Esophagus mucosa (tissue), 1 donor: ENCODE data around the gene SLC9A1. TPM values are rescaled to one million over a fixed set of nuclear protein-coding genes. Genes with fewer than 3 reads are reported as not detected.

Experiments
- ATAC-seq: fragments of 200-7000 bp; cut with Tn5 transposase; one replicate; pipeline ENCODE4 v1.9.1; 2020
- total RNA-seq: library from RNA; stranded (reverse); gene quantifications from one replicate; pipeline ENCODE4 v1.2.4, GENCODE V29; 2023
- donor health status: DM: yes; HTN: yes; CAD: no.

SLC9A1 gene
- total RNA-seq, 1 donor from 2014 or later, result 27.3 TPM

DNA sequence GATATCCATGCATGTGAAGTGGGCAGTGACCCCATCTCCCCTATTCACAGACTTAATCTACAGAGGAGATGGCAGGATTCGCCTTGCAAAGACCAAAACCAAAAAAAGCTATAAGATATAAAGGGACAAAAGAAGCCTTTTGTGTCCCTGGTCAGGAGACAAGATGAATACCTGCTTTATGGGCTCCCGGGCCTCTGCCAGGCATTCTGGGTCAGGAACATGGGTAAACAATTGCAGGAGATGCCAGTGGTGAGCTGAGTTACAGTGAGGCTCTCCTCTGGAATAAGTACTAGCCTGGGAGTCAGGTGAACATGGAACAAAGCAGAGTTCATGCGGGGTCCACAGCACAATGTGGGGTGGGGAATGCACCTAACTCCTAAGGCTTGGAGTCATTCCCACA is 4.7 kb downstream of the SLC9A1 start:
- ATAC-seq, result no peak

DNA sequence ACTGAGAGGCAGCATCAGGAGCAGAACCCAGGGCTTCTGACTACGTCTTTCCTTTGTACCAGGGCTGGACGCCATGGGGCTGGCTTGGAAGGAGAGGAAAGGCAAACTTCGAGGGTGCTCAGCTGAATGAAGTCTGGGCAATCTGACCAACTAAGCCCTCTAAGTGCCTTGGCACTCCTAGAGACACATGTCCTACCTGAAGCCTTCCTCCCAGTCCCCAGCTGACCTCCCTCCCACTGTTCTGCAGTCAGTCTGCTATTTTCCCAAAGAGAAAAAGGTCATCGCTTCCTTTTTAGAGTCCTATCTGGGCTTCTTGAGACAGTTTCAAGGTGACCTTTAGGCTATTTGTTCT is 5.2 kb downstream of the SLC9A1 start:
- no peak for ATAC-seq

- no peak for ATAC-seq
These were observed 5.7 kb downstream of the SLC9A1 start for GRCh38 chr1:27149084-27149761.

- no peak for ATAC-seq
These were observed 6.3 kb downstream of the SLC9A1 start for GRCh38 chr1:27148591-27148990.

DNA sequence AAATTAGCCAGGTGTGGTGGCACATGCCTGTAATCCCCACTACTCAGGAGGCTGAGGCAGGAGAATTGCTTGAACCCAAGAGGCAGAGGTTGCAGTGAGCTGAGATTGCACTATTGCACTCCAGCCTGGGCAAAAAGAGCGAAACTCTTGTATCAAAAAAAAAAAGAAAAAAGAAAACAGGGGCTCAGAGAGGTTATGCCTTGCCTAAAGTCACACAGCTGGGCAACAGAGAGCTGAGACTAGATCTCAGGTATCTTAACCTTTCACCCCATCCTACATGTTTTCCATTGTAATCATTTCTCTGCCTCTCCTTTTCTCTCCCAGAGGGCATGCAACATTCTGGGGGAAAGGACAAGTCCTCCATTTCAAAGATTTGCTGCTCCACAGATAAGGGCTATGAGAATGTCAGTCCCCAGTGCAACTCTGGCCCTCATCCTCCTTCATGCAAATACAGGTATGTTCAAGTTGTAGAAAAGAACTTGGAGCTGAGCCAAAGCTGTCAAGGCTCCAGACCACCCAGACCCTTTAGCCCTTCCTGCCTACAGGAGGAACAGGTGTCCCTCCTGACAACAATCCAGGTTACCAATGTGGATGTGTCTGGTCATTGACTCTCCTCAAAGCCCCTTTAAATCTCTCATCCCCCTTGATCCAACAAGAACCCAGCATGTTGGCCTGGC is 6.9 kb downstream of the SLC9A1 start:
- no peak for ATAC-seq

DNA sequence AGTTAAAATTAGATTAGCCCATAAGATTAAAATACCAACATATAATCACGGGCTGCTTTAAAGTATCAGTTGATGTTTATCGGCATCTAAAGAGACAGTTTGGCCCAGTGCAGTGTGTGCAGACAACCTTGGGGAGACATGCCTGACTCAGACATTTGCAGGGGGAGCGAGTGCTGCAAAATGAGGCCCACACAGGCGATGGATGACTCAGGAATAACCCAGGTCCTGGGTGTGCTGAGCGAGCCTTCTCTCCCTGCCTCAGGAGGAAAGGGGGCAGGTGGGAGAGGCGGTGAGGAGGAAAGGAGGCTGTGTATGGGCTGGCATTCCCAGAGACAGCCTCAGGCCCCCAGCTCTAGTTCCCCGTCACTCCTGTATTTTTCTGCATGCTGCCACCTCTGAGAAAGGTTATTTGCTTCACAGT is 9.0 kb downstream of the SLC9A1 start:
- peak; percentile 28 for ATAC-seq

DNA sequence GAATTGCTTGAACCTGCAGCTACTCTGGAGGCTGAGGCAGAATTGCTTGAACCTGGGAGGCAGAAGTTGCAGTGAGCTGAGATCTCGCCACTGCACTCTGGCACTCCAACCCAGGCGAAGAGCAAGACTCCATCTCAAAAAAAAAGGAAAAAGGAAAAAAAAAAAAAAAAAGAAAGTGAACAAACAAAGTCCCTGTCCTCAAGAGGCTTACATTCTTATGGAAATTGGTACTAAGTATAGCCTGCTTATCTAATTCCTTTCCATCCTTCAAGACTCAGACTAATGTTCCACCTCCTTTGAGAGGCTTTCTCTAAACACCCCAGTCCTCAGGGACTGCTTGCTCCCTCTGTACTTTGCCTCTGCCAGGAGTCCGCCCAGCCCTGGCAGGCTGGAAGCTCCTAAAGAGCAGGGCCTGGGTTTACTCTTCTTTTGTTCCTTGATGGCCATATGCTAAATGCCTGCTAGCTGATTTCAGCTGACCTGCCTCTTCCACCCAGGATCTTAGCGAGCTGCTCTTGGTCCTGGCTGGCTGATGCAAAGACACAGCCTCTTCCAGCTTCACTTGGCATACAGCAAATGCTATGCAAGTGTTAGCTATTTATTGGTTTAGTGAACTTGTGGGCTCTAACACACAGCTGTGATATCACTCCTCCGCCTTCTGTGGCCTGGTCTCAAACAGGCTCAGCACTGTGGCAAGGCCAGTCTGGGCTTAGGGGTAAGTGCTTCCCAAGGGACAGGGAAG is 9.8 kb downstream of the SLC9A1 start:
- ATAC-seq, result no peak

GRCh38 chr1:27144049-27144748 is 10.7 kb downstream of the SLC9A1 start:
- ATAC-seq, result peak; percentile 78

DNA sequence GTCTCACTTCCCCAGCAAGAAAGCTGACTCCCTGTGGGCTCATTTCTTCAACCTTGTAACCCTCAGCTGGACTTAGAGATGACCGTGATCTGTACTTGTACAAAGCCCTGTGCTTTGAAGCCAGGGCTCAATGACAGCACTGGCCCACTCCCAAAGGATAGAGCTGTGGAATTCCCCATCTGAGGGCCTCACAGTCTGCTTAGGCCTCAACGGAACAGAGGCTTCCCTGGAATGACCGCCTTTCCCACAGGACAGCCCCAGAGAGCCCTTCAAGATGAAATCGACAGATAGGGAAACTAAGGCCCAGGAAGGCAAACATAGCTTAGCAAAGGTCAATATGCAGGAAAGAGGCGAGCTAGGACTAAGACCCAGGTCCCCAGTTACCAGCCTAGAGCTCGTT is 11.5 kb downstream of the SLC9A1 start:
- no peak for ATAC-seq

GRCh38 chr1:27142464-27142863 is 12.5 kb downstream of the SLC9A1 start:
- ATAC-seq, result peak; percentile 88

- no peak for ATAC-seq
These were observed 13.5 kb downstream of the SLC9A1 start for GRCh38 chr1:27141266-27142003.

DNA sequence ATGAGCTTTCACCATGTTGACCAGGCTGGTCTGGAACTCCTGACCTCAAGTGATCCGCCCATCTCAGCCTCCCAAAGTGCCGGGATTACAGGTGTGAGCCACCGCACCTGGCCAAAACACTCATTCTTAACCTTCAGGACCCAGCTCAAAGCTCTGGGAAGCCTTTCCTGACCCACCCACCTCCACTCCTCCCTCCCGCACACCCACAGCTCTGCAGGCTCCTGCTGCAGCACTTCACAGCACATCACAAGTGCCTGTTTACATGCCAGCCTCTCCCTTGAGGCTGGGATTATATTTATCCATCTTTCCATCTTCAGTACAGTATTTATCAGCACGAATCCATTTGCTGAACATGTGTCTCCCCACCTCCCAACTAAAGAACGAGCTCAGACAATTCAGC is 14.9 kb downstream of the SLC9A1 start:
- ATAC-seq, result no peak

GRCh38 chr1:27138927-27139326 is 16.0 kb downstream of the SLC9A1 start:
- peak; percentile 56 for ATAC-seq

DNA sequence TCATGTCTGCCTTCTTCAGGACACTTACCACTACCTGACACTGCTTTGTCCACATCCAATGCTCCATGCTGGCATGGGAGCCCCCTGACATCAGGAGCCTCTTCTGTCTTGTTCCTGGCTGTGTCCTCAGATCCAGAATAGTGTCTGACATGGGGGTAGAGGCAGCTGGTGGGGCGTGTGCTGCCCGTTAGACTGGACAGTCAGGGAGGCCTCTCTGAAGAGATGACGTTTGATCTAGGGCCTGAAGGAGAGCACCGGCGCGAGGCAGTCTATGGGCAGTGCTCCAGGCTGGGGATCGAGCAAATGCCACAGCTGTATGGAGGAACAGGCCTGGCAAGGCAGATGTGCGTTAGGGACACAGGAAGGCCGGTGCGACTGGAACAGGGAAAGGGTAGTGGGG is 16.6 kb downstream of the SLC9A1 start:
- ATAC-seq, result peak; percentile 4

- peak; percentile 56 for ATAC-seq
These were observed 17.3 kb downstream of the SLC9A1 start for GRCh38 chr1:27137544-27138075.

DNA sequence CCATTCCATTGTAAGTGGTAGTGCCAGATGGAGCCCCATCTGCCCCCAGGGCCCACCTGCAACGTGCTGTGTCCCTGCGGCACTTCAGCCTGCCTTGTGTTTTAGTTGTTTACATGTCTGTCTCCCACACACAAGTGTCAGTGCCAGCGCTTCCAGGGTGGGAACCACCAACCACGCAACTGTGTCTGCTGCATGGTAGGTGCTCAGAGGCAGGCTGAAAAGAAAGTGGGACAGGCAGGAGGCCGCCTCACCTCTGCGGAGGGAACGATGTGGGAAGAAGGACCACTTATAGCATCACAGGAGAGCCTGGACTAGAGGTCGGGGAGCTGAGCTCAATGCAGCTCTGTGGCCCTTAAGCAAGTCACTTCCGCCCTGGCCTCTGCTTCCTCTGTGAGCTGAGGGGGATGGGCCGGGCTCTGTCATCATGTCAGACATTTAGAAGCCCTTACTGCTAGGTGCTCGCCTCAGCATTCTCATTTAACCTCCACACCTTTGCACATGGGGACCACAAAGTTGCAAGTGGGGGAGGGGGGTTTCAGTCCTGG is 17.9 kb downstream of the SLC9A1 start:
- peak; percentile 12 for ATAC-seq

- peak; percentile 23 for ATAC-seq
These were observed 18.7 kb downstream of the SLC9A1 start for GRCh38 chr1:27136236-27136551.

GRCh38 chr1:27135541-27136235 is 19.2 kb downstream of the SLC9A1 start:
- ATAC-seq, result no peak

DNA sequence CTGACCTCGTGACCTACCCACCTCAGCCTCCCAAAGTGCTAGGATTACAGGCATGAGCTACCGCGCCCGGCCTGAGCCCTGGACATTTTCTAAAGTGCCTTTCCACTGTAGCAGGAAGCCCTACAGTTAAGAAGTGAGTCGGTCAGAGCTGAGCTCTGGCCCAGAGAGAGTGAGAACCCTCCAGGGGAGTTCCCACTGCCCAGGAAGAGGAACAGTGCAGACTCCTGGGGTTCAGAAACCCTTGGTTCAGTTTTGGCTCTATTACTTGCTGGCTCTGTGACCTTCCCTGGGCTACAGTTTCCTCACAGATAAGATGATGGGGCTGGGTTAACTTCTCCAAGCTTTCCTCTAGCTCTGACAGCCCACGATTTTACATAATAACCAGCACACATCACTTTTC is 20.9 kb downstream of the SLC9A1 start:
- ATAC-seq, result no peak

GRCh38 chr1:27133158-27133557 is 21.8 kb downstream of the SLC9A1 start:
- no peak for ATAC-seq

DNA sequence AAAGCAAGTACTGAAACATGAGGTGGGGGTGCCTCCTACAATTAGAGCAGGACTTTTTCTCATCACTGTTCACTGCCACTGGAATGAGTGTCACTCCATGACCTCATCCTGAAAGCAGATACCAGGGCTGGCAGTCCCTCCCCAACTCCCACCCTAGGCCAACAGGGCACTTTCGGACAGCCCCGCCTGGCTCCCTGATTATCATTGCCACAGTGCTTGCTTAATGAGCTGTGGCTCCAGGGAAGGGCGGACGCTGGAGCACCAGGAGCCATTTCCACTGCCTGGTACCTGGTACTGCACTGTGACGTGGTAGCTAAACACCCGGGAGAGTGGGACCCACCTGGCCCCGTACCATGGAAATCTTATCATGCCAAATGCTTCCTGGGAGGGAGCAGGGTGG is 22.3 kb downstream of the SLC9A1 start:
- ATAC-seq, result no peak
